DMS153 treated with DMSO at 0.1 percent for 48 hours (cell line): Measurements from ENCODE around the gene EIF4E1B.
"Not testable (repeated sequence)": the region's sequence is repeated elsewhere in the genome, so short reads cannot be mapped to it uniquely, and the experiment has no call there.

Experiments used
- DNase-seq: peaks from one replicate; lab custom pipeline; 2025; ENCODE audit not compliant: unreplicated experiment; lab: John Stamatoyannopoulos, UW

Gene EIF4E1B

GRCh38 chr5:176629853-176630680, at the start of gene EIF4E1B, which contains the start of gene SNCB:
EIF4E1B (plus strand) TSS chr5:176630675; CDS start chr5:176642788, 12,113 bp downstream.
SNCB (minus strand) TSS chr5:176630534; CDS start chr5:176629654, 880 bp downstream.
- no peak for DNase-seq

GRCh38 chr5:176581361-176581760, 49.1 kb upstream of the EIF4E1B start:
- DNase-seq: no peak

GRCh38 chr5:176583076-176583475, 47.4 kb upstream of the EIF4E1B start:
- no peak for DNase-seq

GRCh38 chr5:176587398-176587797, 43.1 kb upstream of the EIF4E1B start:
- DNase-seq: no peak

- DNase-seq: no peak
These were observed 42.2 kb upstream of the EIF4E1B start for GRCh38 chr5:176588297-176588696.

- DNase-seq: no peak
These were observed 41.3 kb upstream of the EIF4E1B start for GRCh38 chr5:176589039-176589769.

GRCh38 chr5:176590035-176590717, 40.3 kb upstream of the EIF4E1B start:
- no peak for DNase-seq

GRCh38 chr5:176591667-176592066, 38.8 kb upstream of the EIF4E1B start:
- DNase-seq: not testable (repeated sequence)

- DNase-seq: no peak
These were observed 37.9 kb upstream of the EIF4E1B start for GRCh38 chr5:176592573-176592972.

- DNase-seq: no peak
These were observed 37.1 kb upstream of the EIF4E1B start for GRCh38 chr5:176593273-176593869.

GRCh38 chr5:176594554-176594953, 35.9 kb upstream of the EIF4E1B start:
- no peak for DNase-seq

GRCh38 chr5:176595386-176595943, 35.0 kb upstream of the EIF4E1B start:
- DNase-seq: no peak

GRCh38 chr5:176596069-176596644, 34.3 kb upstream of the EIF4E1B start:
- DNase-seq: no peak

- no peak for DNase-seq
These were observed 33.6 kb upstream of the EIF4E1B start for GRCh38 chr5:176596689-176597416.

GRCh38 chr5:176597417-176598389, 32.8 kb upstream of the EIF4E1B start:
- DNase-seq: no peak

- DNase-seq: not testable (repeated sequence)
These were observed 30.6 kb upstream of the EIF4E1B start for GRCh38 chr5:176599749-176600430.

- no peak for DNase-seq
These were observed 28.5 kb upstream of the EIF4E1B start for GRCh38 chr5:176601901-176602482.

GRCh38 chr5:176603091-176603490, 27.4 kb upstream of the EIF4E1B start:
- no peak for DNase-seq
